Panc1 (cell line): ENCODE data around the gene TTC28. TPM values are rescaled to one million over a fixed set of nuclear protein-coding genes. Genes with fewer than 3 reads are reported as not detected.

ENCODE experiments used
- ATAC-seq: fragments of 200-7000 bp; cut with Tn5 transposase; 2 replicates; pipeline ENCODE4 v1.9.1; 2020; ENCODE audit warnings: mild to moderate bottlenecking, moderate library complexity
- BruUV-seq: library from RNA; stranded (reverse); fragments of 400-500 nt; replicated peaks from 2 replicates; lab custom pipeline; 2021; lab: Mats Ljungman, UMichigan
- CTCF ChIA-PET: fragments of 300-600 bp; sonication (Branson Sonifier 250); formaldehyde crosslinking; loops from one replicate; lab custom pipeline; 2022; ENCODE audit warnings: antibody characterized with exemption; lab: Charles Lee
- POLR2A ChIA-PET: fragments of 300-600 bp; sonication (Branson Sonifier 250); formaldehyde crosslinking; loops from one replicate; lab custom pipeline; 2022; ENCODE audit warnings: antibody characterized with exemption; lab: Charles Lee
- DNase-seq: peaks from one replicate; pipeline ENCODE4 v3.0.0-alpha.2; 2010; ENCODE audit warnings: low read depth, low spot score
- H3K27ac ChIP-seq: 2 replicates; pipeline ENCODE4 v1.5.1; 2011; ENCODE audit warnings: mild to moderate bottlenecking, low read length, inconsistent platforms
- H3K27me3 ChIP-seq: fragments of 200-500 bp; sonication (Bioruptor generic); 2 replicates; pipeline ENCODE4 v1.6.0; 2014; ENCODE audit warnings: low read length, inconsistent platforms; ENCODE audit not compliant: control insufficient read depth, insufficient read depth
- H3K36me3 ChIP-seq: fragments of 200-500 bp; sonication (Bioruptor generic); 2 replicates; pipeline ENCODE4 v1.5.1; 2014; ENCODE audit warnings: inconsistent platforms, mild to moderate bottlenecking, low read length, moderate library complexity; ENCODE audit not compliant: control insufficient read depth, insufficient read depth
- H3K4me1 ChIP-seq: 2 replicates; pipeline ENCODE4 v1.5.1; 2011; ENCODE audit warnings: inconsistent platforms, mild to moderate bottlenecking, low read length, moderate library complexity; ENCODE audit not compliant: control insufficient read depth, insufficient read depth
- H3K4me3 ChIP-seq, 2 experiments: 2 replicates each; pipeline ENCODE4 v1.5.1; 2011 to 2012; ENCODE audit warnings: low read depth in 2 of 2, low read length in 2 of 2, mild to moderate bottlenecking in 2 of 2, inconsistent platforms in 1 of 2, moderate library complexity in 1 of 2
- H3K9me3 ChIP-seq: fragments of 200-500 bp; sonication (Bioruptor generic); 2 replicates; pipeline ENCODE4 v1.5.1; 2014; ENCODE audit warnings: low read depth, mild to moderate bottlenecking, inconsistent platforms, low read length, moderate library complexity; ENCODE audit not compliant: control insufficient read depth, insufficient read depth
- CTCF ChIP-seq: fragments of 450-650 bp; IDR thresholded peaks from 2 replicates; pipeline ENCODE4 v1.5.1; 2017; ENCODE audit warnings: mild to moderate bottlenecking
- POLR2AphosphoS5 ChIP-seq: IDR thresholded peaks from 2 replicates; pipeline ENCODE4 v1.6.1; 2012; ENCODE audit warnings: mild to moderate bottlenecking, low read depth, low read length, moderate library complexity
- REST ChIP-seq, 2 experiments: IDR thresholded peaks; 2 replicates each; pipeline ENCODE4 v1.6.1; 2011 to 2012; ENCODE audit warnings: low read depth in 2 of 2, control low read depth in 1 of 2, low read length in 1 of 2, mild to moderate bottlenecking in 1 of 2, moderate library complexity in 1 of 2; ENCODE audit not compliant: insufficient read depth in 1 of 2
- SIN3A ChIP-seq: IDR thresholded peaks from 2 replicates; pipeline ENCODE4 v1.6.1; 2012; ENCODE audit warnings: low read depth, mild to moderate bottlenecking, low read length, moderate library complexity, borderline replicate concordance; ENCODE audit not compliant: insufficient read depth
- TCF7L2 ChIP-seq: IDR thresholded peaks from 2 replicates; pipeline ENCODE4 v1.6.1; 2011; ENCODE audit warnings: mild to moderate bottlenecking, low read depth, low read length, inconsistent platforms
- in situ Hi-C: cut with HindIII; loops from 2 replicates; pipeline ENCODE4 v1.10.0; 2016; ENCODE audit warnings: low sequenced_read_pairs, low pct_unique_long_range_greater_than_20kb
- intact Hi-C: fragments of 100-400 bp; cut with micrococcal nuclease; formaldehyde crosslinking; loops from one replicate; pipeline ENCODE4 v1.10.0; 2022; ENCODE audit not compliant: unreplicated experiment
- total RNA-seq: library from RNA; stranded (reverse); gene quantifications from one replicate; pipeline ENCODE4 v1.2.1, GENCODE V29; 2021; ENCODE audit not compliant: unreplicated experiment

TTC28 gene
- total RNA-seq, 1 experiment from 2014 or later: 24.8 TPM

DNA sequence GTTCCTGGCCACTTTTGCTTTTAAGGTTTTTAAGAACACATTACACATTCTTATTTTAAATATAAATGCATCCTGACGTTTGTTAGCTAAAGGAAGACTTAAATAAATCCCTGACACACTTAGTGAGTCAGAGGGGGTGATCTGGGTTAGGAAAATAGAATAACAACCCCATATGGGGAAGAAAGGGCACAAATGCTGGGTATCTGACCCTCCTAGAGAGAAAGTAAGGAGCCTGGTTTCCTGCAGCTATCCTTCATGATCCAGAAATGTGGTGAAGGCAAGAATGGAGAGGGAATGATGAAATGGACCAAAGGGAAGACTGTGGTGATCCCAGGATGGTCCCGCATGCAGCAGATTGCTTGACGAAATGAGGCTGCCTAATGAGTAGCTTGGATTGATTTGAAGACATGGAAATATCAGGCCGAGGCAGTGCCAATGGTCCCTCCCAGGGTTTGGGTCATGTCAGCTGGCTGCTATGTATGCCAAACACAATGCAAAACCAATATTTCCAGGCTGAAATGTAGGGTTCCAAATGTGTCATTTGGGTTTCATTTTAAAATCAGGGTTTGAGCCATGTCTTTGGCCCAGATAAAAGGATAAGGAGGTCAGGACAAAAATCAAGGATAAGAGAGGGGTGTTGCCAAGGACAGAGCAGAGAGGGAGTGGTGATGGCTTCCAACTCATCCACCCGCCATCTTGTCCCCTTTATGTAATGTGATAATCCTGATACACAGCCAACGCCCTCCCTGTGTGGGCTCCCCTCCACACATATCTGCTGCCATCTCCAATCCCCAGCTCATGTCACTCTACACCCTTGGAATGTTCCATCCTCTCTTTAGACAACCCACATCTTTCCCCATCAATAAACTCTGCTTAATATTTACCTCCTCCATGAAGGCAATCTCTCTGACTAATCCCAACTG, 625.5 kb downstream of the TTC28 start:
- DNase-seq (no peak), ATAC-seq (no peak)
- H3K9me3 ChIP-seq: no peaks in the 10 kb centered on the region
- TF ChIP-seq TCF7L2 (no peak), SIN3A (no peak), REST (IDR thresholded peaks at IDR 0.05; ENCODE audit: insufficient read depth in 1 of 2, low read depth in 2 of 2, low read length in 1 of 2) (no peak), CTCF (no peak), POLR2AphosphoS5 (no peak)
- intact Hi-C loops: loop anchor here (5.0 kb wide), 1 partner anchor 538 kb away; no protein-coding TSS in a partner anchor
- BruUV-seq: no TSS peak
- H3K4me3 ChIP-seq: no peak overlapping the region
- no peaks in the 10 kb centered on the region for H3K36me3 ChIP-seq
- no peak overlapping the region for H3K27ac ChIP-seq
- no peaks in the 10 kb centered on the region for H3K27me3 ChIP-seq
- no peaks in the 10 kb centered on the region for H3K4me1 ChIP-seq
- ChIA-PET POLR2A (no interaction called here), CTCF (no interaction called here)
- in situ Hi-C loops: no loop called here

GRCh38 chr22:28052825-28053269, 626.8 kb downstream of the TTC28 start:
- no peaks in the 10 kb centered on the region for H3K9me3 ChIP-seq
- H3K36me3 ChIP-seq: no peaks in the 10 kb centered on the region
- H3K4me3 ChIP-seq: no peak overlapping the region
- intact Hi-C loops (loop anchor here (5.0 kb wide), 1 partner anchor 539 kb away; no protein-coding TSS in a partner anchor), in situ Hi-C loops (no loop called here)
- CTCF ChIA-PET: no interaction called here
- no peak overlapping the region for H3K27ac ChIP-seq
- no TSS peak for BruUV-seq
- H3K27me3 ChIP-seq: no peaks in the 10 kb centered on the region
- DNase-seq (no peak), ATAC-seq (no peak)
- no peaks in the 10 kb centered on the region for H3K4me1 ChIP-seq
- TF ChIP-seq SIN3A (no peak), POLR2AphosphoS5 (no peak), REST (IDR thresholded peaks at IDR 0.05; ENCODE audit: insufficient read depth in 1 of 2, low read depth in 2 of 2, low read length in 1 of 2) (no peak), TCF7L2 (no peak), CTCF (no peak)
- POLR2A ChIA-PET: no interaction called here
